Skeletal muscle satellite cell (primary cell): ENCODE results near the gene SOD3. TPM values are rescaled to one million over a fixed set of nuclear protein-coding genes. Genes with fewer than 3 reads are reported as not detected.

Experiments used
- H3K27me3 ChIP-seq: 2 replicates; pipeline ENCODE4 v1.7.0; 2013; ENCODE audit warnings: low read length; ENCODE audit not compliant: control insufficient read depth, insufficient read depth
- H3K36me3 ChIP-seq: 2 replicates; pipeline ENCODE4 v1.7.0; 2013; ENCODE audit warnings: mild to moderate bottlenecking, control low read depth, low read length; ENCODE audit not compliant: insufficient read depth
- H3K4me1 ChIP-seq: 2 replicates; pipeline ENCODE4 v1.7.0; 2013; ENCODE audit warnings: low read length; ENCODE audit not compliant: control insufficient read depth, insufficient read depth
- H3K4me2 ChIP-seq: 2 replicates; pipeline ENCODE4 v1.7.0; 2013; ENCODE audit warnings: mild to moderate bottlenecking, low read length
- H3K4me3 ChIP-seq: 2 replicates; pipeline ENCODE4 v1.7.0; 2013; ENCODE audit warnings: low read length
- H3K9ac ChIP-seq: 2 replicates; pipeline ENCODE4 v1.7.0; 2013; ENCODE audit warnings: mild to moderate bottlenecking, low read depth, low read length, moderate library complexity
- H3K9me3 ChIP-seq: replicated peaks from 2 replicates; pipeline ENCODE4 v1.7.0; 2013; ENCODE audit warnings: mild to moderate bottlenecking, control low read depth, low read length
- total RNA-seq: library from RNA; depleted of rRNA; stranded (reverse); fragments of >200 nt; gene quantifications from 2 replicates; pipeline ENCODE4 v1.2.3, GENCODE V29; 2012; rRNA removed

Gene SOD3, protein sequence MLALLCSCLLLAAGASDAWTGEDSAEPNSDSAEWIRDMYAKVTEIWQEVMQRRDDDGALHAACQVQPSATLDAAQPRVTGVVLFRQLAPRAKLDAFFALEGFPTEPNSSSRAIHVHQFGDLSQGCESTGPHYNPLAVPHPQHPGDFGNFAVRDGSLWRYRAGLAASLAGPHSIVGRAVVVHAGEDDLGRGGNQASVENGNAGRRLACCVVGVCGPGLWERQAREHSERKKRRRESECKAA
- 1.0 and 3.1 TPM in 2 replicates for total RNA-seq

DNA sequence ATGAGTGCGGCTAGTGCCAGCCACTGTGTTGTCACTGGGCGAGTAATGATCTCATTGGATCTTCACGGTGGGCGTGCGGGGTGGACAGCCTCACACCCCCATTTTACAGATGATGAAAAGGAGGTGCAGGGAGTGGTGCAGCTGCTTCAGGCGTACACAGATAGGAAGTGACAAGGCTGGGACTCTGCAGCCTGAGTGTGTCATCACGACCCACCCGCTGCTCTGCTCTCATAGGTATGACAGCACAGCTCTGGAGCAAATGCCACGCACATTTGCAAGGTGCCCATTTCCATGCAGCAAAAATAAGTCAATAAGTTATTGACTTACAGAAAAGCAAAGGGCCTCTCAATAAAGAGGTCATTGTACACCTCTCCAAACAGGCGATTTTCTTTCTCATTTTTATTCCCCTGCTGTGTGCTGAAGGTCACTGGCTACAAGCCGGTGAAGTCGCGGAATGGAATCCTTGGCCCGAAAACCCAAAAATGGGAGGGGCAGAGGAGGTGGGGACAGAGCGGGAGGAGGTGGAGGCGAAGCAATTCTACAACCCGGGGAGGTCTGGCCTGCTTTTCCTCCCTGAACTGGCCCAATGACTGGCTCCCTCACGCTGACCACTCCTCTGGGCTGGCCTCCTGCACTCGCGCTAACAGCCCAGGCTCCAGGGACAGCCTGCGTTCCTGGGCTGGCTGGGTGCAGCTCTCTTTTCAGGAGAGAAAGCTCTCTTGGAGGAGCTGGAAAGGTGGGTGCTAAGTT, at the start of gene SOD3:
TSS of gene SOD3 (plus strand) at position 658 of the 750 bp plus-strand sequence. CDS start 3,949 bp downstream, outside the sequence.
- peaks cover 19% of the 10 kb centered on the region for H3K4me1 ChIP-seq
- no peaks in the 10 kb centered on the region for H3K9me3 ChIP-seq
- H3K27me3 ChIP-seq: peaks cover 55% of the 10 kb centered on the region
- no peak within 1 kb of the TSS for H3K9ac ChIP-seq
- peak within 1 kb of the TSS; percentile 72 for H3K4me2 ChIP-seq
- H3K4me3 ChIP-seq: peak within 1 kb of the TSS; percentile 22
- no peaks in the 10 kb centered on the region for H3K36me3 ChIP-seq

DNA sequence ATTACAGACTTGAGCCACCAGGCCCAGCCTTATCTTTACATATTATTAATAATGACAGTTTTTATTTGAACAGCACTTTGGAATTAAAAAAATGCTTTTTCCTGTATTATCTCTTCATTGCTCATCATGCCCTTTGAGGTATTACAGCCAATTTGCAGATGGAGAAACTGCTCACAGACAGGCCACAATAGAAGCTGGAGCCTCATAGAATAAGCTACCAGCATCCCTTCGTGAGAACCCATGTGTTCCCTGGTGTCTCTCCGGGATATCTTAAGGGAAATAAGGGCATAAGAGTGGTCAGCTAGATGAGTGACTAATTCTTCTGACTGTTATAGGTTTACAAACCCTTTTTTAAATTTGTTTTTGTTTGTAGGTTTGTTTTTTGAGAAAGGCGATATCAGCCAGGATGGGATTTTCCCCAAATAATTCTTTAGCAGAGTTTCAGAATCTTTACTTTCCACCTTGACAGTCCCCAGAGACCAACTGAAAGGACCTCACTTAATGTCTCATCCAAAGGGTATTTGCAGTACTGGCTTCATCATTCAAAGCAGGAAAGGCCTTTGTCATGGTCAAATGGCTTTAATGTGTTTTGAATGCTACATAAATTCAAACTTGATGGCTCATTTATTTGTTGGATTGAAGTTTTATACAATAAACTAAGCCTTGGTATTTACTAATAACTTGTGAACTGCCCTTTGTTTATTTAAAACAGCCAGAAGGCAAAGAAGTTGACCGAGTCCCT, 48.0 kb upstream of the SOD3 start:
- H3K36me3 ChIP-seq: no peaks in the 10 kb centered on the region
- no peaks in the 10 kb centered on the region for H3K9me3 ChIP-seq
- no peaks in the 10 kb centered on the region for H3K4me1 ChIP-seq
- H3K4me3 ChIP-seq: no peak overlapping the region
- H3K4me2 ChIP-seq: no peak overlapping the region
- no peak overlapping the region for H3K9ac ChIP-seq
- H3K27me3 ChIP-seq: peaks cover 3% of the 10 kb centered on the region

DNA sequence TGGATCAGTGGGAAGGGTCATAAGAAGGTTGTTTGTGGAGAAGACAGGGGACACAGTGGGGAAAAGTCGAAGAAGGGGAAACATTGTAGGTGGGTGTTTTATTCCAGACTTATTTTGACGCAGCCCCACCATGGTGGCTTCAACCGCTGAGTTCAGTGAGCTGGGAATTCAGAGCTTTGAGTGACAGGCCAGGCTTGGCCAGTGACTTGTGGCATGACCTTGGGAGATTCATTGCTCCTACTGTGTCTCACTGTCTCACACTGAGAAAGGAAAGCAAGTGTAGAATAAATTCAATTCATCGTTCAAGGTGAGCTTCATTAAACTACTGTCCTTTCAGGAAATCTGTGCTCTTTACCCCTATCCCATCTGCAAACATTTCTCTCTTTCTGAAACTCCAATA, 47.4 kb upstream of the SOD3 start:
- H3K4me1 ChIP-seq: no peaks in the 10 kb centered on the region
- H3K4me3 ChIP-seq: no peak overlapping the region
- no peak overlapping the region for H3K9ac ChIP-seq
- no peaks in the 10 kb centered on the region for H3K9me3 ChIP-seq
- H3K36me3 ChIP-seq: no peaks in the 10 kb centered on the region
- H3K27me3 ChIP-seq: peaks cover 3% of the 10 kb centered on the region
- H3K4me2 ChIP-seq: no peak overlapping the region

DNA sequence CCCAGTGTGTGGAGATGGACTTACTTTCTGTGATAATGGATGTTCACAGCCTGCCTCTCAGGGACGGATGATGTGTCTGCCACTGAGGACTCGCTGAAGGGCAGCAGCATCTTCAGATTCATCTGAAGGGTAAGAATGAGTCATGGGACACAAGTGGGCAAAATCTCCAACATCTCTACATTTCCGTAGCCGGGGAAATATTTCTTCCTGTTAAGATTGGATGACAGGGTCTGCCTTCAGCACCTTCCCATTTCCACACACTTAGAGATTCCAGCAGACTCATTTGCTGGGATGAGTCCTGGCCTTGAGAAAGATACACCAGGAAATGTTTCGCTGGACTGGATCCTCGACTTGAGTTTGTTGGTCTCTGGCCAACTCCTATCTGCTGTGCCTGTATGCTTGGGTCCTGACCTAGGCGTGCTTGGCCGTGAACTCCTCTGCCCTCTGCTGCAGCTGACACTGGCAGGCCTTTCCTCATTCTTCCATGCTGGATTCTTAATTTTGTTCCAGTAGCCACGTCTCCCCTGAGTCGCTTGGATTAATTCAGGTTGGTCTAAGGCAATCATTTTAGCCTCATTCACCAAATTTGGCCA, 46.5 kb upstream of the SOD3 start:
- H3K27me3 ChIP-seq: no peaks in the 10 kb centered on the region
- H3K36me3 ChIP-seq: no peaks in the 10 kb centered on the region
- no peak overlapping the region for H3K4me3 ChIP-seq
- H3K9me3 ChIP-seq: no peaks in the 10 kb centered on the region
- no peak overlapping the region for H3K4me2 ChIP-seq
- no peaks in the 10 kb centered on the region for H3K4me1 ChIP-seq
- H3K9ac ChIP-seq: no peak overlapping the region

DNA sequence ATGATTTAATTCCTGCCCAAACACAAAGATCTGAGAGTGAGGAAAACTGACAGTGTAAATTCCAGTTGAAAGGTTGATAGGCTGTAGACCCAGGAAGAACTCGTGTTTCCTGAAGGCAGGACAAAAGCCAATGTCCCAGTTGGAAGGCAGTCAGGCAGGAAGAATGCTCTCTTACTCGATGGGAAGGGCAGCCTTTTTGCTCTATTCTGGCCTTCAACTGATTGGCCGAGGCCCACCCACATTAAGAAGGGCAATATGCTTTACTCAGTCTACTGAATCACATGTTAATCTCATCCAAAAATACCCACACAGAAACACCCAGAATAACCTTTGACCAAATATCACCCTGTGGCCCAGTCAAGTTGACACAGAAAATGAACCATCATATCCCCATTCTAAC, 45.3 kb upstream of the SOD3 start:
- Histone ChIP-seq H3K4me2 (no peak overlapping the region), H3K27me3 (no peaks in the 10 kb centered on the region), H3K4me1 (no peaks in the 10 kb centered on the region), H3K36me3 (no peaks in the 10 kb centered on the region), H3K9ac (no peak overlapping the region), H3K4me3 (no peak overlapping the region), H3K9me3 (no peaks in the 10 kb centered on the region)

DNA sequence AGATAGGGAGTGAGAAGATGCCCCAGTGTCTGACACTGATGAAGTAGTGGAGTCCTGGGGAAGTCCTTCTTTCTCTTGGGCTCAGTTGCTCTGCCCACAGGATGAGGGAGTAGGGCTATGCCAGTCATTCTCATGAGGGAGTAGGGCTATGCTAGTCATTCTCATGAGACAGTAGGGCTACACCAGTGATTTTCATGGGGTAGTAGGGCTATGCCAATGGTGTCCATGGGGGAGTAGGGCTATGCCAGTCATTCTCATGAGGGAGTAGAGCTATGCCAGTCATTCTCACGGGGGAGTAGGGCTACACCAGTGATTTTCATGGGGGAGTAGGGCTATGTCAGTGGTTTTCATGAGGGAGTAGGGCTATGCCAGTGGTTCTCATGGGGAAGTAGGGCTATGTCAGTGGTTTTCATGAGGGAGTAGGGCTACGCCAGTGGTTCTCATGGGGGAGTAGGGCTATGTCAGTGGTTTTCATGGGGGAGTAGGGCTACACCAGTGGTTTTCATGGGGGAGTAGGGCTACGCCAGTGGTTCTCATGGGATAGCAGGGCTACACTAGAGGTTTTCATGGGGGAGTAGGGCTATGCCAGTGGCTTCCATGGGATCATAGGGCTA, 43.3 kb upstream of the SOD3 start:
- H3K27me3 ChIP-seq: no peaks in the 10 kb centered on the region
- H3K4me1 ChIP-seq: no peaks in the 10 kb centered on the region
- no peak overlapping the region for H3K4me3 ChIP-seq
- H3K9me3 ChIP-seq: peaks cover 6% of the 10 kb centered on the region
- no peaks in the 10 kb centered on the region for H3K36me3 ChIP-seq
- H3K9ac ChIP-seq: no peak overlapping the region
- H3K4me2 ChIP-seq: no peak overlapping the region

DNA sequence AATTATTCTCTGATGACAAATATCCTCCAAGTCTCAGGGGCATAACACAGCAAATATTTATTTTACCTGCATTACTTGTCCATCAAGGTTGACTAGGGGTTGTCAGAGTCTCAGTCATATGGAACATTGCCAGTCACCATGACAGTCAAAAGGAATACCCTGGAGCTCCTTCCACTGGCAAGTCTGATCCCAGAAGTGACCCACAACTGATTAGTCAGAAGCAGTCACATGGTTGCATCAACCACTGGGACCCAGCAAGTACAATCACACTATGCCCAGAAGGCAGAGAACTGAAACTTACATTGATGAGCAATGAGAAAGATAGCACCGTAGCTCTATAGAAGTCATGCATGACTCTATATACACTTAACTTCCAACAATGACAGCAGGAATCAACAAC, 41.9 kb upstream of the SOD3 start:
- H3K9ac ChIP-seq: no peak overlapping the region
- no peaks in the 10 kb centered on the region for H3K36me3 ChIP-seq
- no peak overlapping the region for H3K4me3 ChIP-seq
- H3K27me3 ChIP-seq: no peaks in the 10 kb centered on the region
- H3K4me2 ChIP-seq: no peak overlapping the region
- H3K9me3 ChIP-seq: peaks cover 6% of the 10 kb centered on the region
- no peaks in the 10 kb centered on the region for H3K4me1 ChIP-seq

DNA sequence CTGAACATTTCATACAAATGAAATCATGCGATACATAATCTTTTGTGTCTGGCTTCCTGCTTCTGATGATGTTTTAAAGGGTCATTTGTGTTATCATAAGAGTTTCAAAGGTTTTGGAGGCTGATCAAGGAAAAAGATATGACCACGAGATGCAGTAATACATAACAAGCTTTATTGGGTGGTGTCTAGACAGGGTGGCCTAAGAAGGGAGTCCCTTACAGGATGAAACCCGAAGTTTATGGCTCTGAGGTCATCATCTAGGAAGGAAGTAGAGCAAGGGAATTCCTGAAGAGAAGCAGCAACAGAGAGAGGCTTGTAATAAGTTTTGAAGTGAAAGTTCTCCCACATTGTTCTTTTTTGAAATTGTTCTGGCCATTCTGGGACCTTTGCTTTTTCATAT, 40.8 kb upstream of the SOD3 start:
- H3K9me3 ChIP-seq: peaks cover 6% of the 10 kb centered on the region
- no peak overlapping the region for H3K4me3 ChIP-seq
- H3K9ac ChIP-seq: no peak overlapping the region
- H3K27me3 ChIP-seq: no peaks in the 10 kb centered on the region
- H3K4me1 ChIP-seq: no peaks in the 10 kb centered on the region
- H3K4me2 ChIP-seq: no peak overlapping the region
- H3K36me3 ChIP-seq: no peaks in the 10 kb centered on the region

DNA sequence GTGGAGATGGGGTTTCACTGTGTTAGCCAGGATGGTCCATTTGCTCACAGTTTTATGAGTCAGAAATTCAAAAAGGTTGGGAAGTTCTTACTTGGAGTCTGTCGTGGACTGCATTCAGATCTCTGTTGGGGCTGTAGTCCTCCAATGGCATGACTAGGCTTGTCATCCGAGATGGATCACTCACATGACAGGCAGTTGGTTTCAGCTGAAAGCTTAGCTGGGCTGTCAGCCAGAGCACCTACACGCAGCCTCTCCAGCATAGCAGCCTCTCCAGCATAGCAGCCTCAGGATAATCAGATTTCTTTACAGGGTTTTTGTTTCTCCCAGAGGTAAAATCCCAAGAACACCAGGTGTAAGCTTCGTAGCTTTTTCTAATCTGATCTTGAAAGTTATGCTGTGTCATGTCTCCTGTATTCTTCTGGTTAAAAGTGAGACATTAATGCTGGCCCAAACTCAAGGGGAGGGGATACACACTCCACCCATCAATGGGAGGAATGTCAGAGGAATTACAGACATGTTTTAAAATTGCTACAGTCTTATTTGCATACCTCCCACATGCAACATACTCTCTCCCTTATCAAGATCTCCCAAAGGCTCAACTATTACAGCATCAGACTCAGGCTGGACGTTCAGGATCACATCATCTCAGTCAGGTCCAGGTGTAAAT, 31.6 kb upstream of the SOD3 start:
- Histone ChIP-seq H3K36me3 (no peaks in the 10 kb centered on the region), H3K4me3 (no peak overlapping the region), H3K27me3 (no peaks in the 10 kb centered on the region), H3K9me3 (no peaks in the 10 kb centered on the region), H3K4me1 (peaks cover 5% of the 10 kb centered on the region), H3K9ac (no peak overlapping the region), H3K4me2 (no peak overlapping the region)

DNA sequence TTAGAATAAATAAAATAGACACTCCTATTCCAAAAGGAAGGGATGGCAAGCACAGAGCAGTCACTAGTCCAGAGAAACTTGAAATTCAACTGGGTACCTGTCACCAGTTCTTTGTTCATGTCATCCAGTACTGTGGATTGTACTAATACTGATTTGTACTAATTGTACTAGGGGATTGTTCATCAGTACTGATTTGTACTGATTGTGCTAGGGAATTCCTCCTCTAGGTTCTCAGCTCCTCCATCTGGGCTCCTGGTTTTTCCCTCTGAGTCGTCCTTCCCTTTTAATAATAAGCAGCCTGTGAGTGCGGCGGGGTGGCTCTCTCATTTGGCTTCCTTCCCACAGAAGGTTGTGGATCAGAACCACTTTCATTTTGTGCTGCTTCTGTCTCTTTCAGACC, 31.0 kb upstream of the SOD3 start:
- H3K9ac ChIP-seq: no peak overlapping the region
- H3K27me3 ChIP-seq: no peaks in the 10 kb centered on the region
- H3K9me3 ChIP-seq: no peaks in the 10 kb centered on the region
- no peak overlapping the region for H3K4me2 ChIP-seq
- H3K36me3 ChIP-seq: no peaks in the 10 kb centered on the region
- H3K4me3 ChIP-seq: no peak overlapping the region
- peaks cover 5% of the 10 kb centered on the region for H3K4me1 ChIP-seq
